Activated CD4-positive, alpha-beta T cell treated with anti-CD3 and anti-CD28 coated beads, Interleukin-2, amount 50 U/mL, for 48 hours (primary cell): ENCODE data around the gene PECR.
A peak's percentile ranks its signal among the peaks of the same experiment; 100 is the strongest.
"Not testable (repeated sequence)": the region's sequence is repeated elsewhere in the genome, so short reads cannot be mapped to it uniquely, and the experiment has no call there.

Source experiments
- DNase-seq, 2 experiments: peaks; one replicate each; pipeline ENCODE4 v3.0.0-alpha.2; 2020

PECR gene

GRCh38 chr2:216023055-216023648 lies 58.5 kb downstream of the PECR start:
- peak; percentile 45 to 65 for DNase-seq

GRCh38 chr2:216021768-216022565 lies 59.6 kb downstream of the PECR start:
- no peak for DNase-seq

- no peak for DNase-seq
Measured at GRCh38 chr2:216018709-216019108, 62.9 kb downstream of the PECR start.

GRCh38 chr2:216017365-216017764 lies 64.2 kb downstream of the PECR start:
- peak; percentile 47 to 65 for DNase-seq

- no peak for DNase-seq
Measured at GRCh38 chr2:216016581-216016980, 65.0 kb downstream of the PECR start.

GRCh38 chr2:216015722-216016464 lies 65.7 kb downstream of the PECR start:
- DNase-seq = peak; percentile 43 to 55

- no peak for DNase-seq
Measured at GRCh38 chr2:216014986-216015385, 66.6 kb downstream of the PECR start.

- DNase-seq = no peak
Measured at GRCh38 chr2:216014006-216014405, 67.6 kb downstream of the PECR start.

- DNase-seq = peak; percentile 89 to 90
Measured at GRCh38 chr2:216013080-216013909, 68.3 kb downstream of the PECR start, which contains the start of gene MREG. Gene MREG (minus strand): TSS chr2:216013551. CDS start chr2:216013327, 224 bp downstream.

GRCh38 chr2:216012830-216013079 lies 68.9 kb downstream of the PECR start:
- DNase-seq = no peak

- DNase-seq = no peak
Measured at GRCh38 chr2:216012133-216012829, 69.3 kb downstream of the PECR start.

GRCh38 chr2:216009215-216009614 lies 72.4 kb downstream of the PECR start:
- DNase-seq = not testable (repeated sequence)

- DNase-seq = no peak
Measured at GRCh38 chr2:216008387-216008786, 73.2 kb downstream of the PECR start.

- peak; percentile 59 to 71 for DNase-seq
Measured at GRCh38 chr2:216006164-216006663, 75.4 kb downstream of the PECR start.

- peak; percentile 28 to 38 for DNase-seq
Measured at GRCh38 chr2:216004697-216005283, 76.8 kb downstream of the PECR start.

GRCh38 chr2:216003876-216004696 lies 77.5 kb downstream of the PECR start:
- DNase-seq = no peak

- no peak for DNase-seq
Measured at GRCh38 chr2:216002693-216003092, 78.9 kb downstream of the PECR start.

- DNase-seq = no peak
Measured at GRCh38 chr2:216002101-216002678, 79.4 kb downstream of the PECR start.

- no peak for DNase-seq
Measured at GRCh38 chr2:216001216-216002100, 80.2 kb downstream of the PECR start.
